Bronchus fibroblast of lung (primary cell): ENCODE data around the gene UNC50. TPM values are rescaled to one million over a fixed set of nuclear protein-coding genes. Genes with fewer than 3 reads are reported as not detected.

Experiments
- total RNA-seq: library from RNA; depleted of rRNA; stranded (reverse); fragments of >200 nt; gene quantifications from 2 replicates; pipeline ENCODE4 v1.2.3, GENCODE V29; 2015

The UNC50 gene
- total RNA-seq = 30.3 and 31.1 TPM in 2 replicates

GRCh38 chr2:98608116-98608961, at the start of gene UNC50, which contains the start of gene COA5:
TSS of gene UNC50 (plus strand) at chr2:98608589. CDS start at chr2:98609760, 1,171 bp downstream.
TSS of gene COA5 (minus strand) at chr2:98608512. CDS start at chr2:98608405, 107 bp downstream.

Other genes starting within 250 kb of the UNC50 start
- 10.6 and 14.1 TPM in 2 replicates for gene INPP4A, start 163.7 kb upstream of the UNC50 start, total RNA-seq
- 25.6 and 28.7 TPM in 2 replicates for gene COA5, start 77 bp upstream of the UNC50 start, total RNA-seq
- gene MGAT4A, start 122.5 kb downstream of the UNC50 start, total RNA-seq = not detected in 2 replicates